DMS53 treated with DMSO at 0.1 percent for 48 hours (cell line): ENCODE results near the gene SAMD10.
"Not testable (repeated sequence)": the region's sequence is repeated elsewhere in the genome, so short reads cannot be mapped to it uniquely, and the experiment has no call there.

Source experiments
- DNase-seq: peaks from one replicate; lab custom pipeline; 2025; ENCODE audit not compliant: unreplicated experiment; lab: John Stamatoyannopoulos, UW

The SAMD10 gene

GRCh38 chr20:64003960-64004725 lies 24.7 kb upstream of the SAMD10 start:
- no peak for DNase-seq

- no peak for DNase-seq
These were observed 22.2 kb upstream of the SAMD10 start for GRCh38 chr20:64001607-64002011.

- DNase-seq = no peak
These were observed 21.5 kb upstream of the SAMD10 start for GRCh38 chr20:64000906-64001305.

- DNase-seq = no peak
These were observed 3.5 kb upstream of the SAMD10 start for GRCh38 chr20:63982937-63983336.

GRCh38 chr20:63980806-63981728 lies 1.6 kb upstream of the SAMD10 start, which contains the start of gene PRPF6:
TSS of gene PRPF6 (plus strand) at chr20:63981132. CDS start at chr20:63981246, 114 bp downstream.
- DNase-seq = peak; percentile 93

GRCh38 chr20:63980317-63980805 lies 919 bp upstream of the SAMD10 start:
- peak; percentile 60 for DNase-seq

- DNase-seq = no peak
These were observed 249 bp downstream of the SAMD10 start for GRCh38 chr20:63979229-63979556.

GRCh38 chr20:63978319-63979228 lies 868 bp downstream of the SAMD10 start:
- DNase-seq = peak; percentile 66

- DNase-seq = no peak
These were observed 1.6 kb downstream of the SAMD10 start for GRCh38 chr20:63977739-63978276.

GRCh38 chr20:63976980-63977738 lies 2.3 kb downstream of the SAMD10 start:
- no peak for DNase-seq

GRCh38 chr20:63976511-63976910 lies 2.9 kb downstream of the SAMD10 start:
- not testable (repeated sequence) for DNase-seq

- peak; percentile 49 for DNase-seq
These were observed 4.8 kb downstream of the SAMD10 start for GRCh38 chr20:63974402-63975200.

GRCh38 chr20:63973636-63974401 lies 5.6 kb downstream of the SAMD10 start:
- peak; percentile 75 for DNase-seq

- DNase-seq = no peak
These were observed 6.3 kb downstream of the SAMD10 start for GRCh38 chr20:63973160-63973479.

GRCh38 chr20:63972312-63973159 lies 6.9 kb downstream of the SAMD10 start:
- no peak for DNase-seq

GRCh38 chr20:63971960-63972311 lies 7.5 kb downstream of the SAMD10 start:
- not testable (repeated sequence) for DNase-seq

GRCh38 chr20:63970714-63971431 lies 8.6 kb downstream of the SAMD10 start:
- no peak for DNase-seq
